K562 (cell line): Measurements from ENCODE around the gene AIG1. TPM values are rescaled to one million over a fixed set of nuclear protein-coding genes. Genes with fewer than 3 reads are reported as not detected.

ENCODE experiments used
- ARID1B ChIP-seq: fragments of 450-650 bp; IDR thresholded peaks from 2 replicates; pipeline ENCODE4 v1.6.1; 2016; ENCODE audit warnings: antibody characterized with exemption, mild to moderate bottlenecking, inconsistent platforms
- BACH1 ChIP-seq: fragments of 200-800 bp; sonication (Bioruptor generic); IDR thresholded peaks from 2 replicates; pipeline ENCODE4 v1.6.1; 2016; ENCODE audit warnings: missing genetic modification characterization, missing compliant biosample characterization
- CBFA2T2 ChIP-seq: fragments of 450-650 bp; conservative IDR thresholded peaks from 2 replicates; pipeline ENCODE4 v1.6.1; 2017; ENCODE audit warnings: mild to moderate bottlenecking
- ELF4 ChIP-seq: fragments of 450-650 bp; formaldehyde crosslinking; IDR thresholded peaks from 2 replicates; pipeline ENCODE4 v1.4.0; 2022; ENCODE audit warnings: missing genetic modification characterization
- ESRRB ChIP-seq: fragments of 250-450 bp; sonication (Bioruptor Pico); IDR thresholded peaks from 2 replicates; pipeline ENCODE4 v1.5.0; 2020; ENCODE audit warnings: mild to moderate bottlenecking, moderate library complexity, borderline replicate concordance
- FOXM1 ChIP-seq, 2 experiments: fragments of 450-650 bp in 1 of 2; sonication (generic) in 1 of 2; formaldehyde crosslinking in 1 of 2; IDR thresholded peaks; 2 replicates each; pipeline versions ENCODE4 v1.6.1 to v1.9.0; 2017 to 2022; ENCODE audit warnings: low read depth in 2 of 2, mild to moderate bottlenecking in 2 of 2, missing genetic modification reagents in 1 of 2, moderate library complexity in 1 of 2
- GABPB2 ChIP-seq: fragments of 250-450 bp; sonication (Bioruptor Pico); conservative IDR thresholded peaks from 2 replicates; pipeline ENCODE4 v1.5.1; 2021; ENCODE audit warnings: mild to moderate bottlenecking
- HOXB6 ChIP-seq: fragments of 250-450 bp; sonication (Bioruptor Pico); IDR thresholded peaks from 2 replicates; pipeline ENCODE4 v1.5.1; 2022; ENCODE audit warnings: mild to moderate bottlenecking, borderline replicate concordance
- IRF2 ChIP-seq: sonication (generic); formaldehyde crosslinking; IDR thresholded peaks from 2 replicates; pipeline ENCODE4 v1.8.1; 2022; ENCODE audit warnings: mild to moderate bottlenecking, missing genetic modification reagents
- MAFF ChIP-seq: IDR thresholded peaks from 2 replicates; pipeline ENCODE4 v1.6.1; 2012; ENCODE audit warnings: low read length, improper control_type of control experiment
- MEF2D ChIP-seq: conservative IDR thresholded peaks from 2 replicates; pipeline ENCODE4 v1.6.1; 2016; ENCODE audit warnings: low read depth, missing genetic modification characterization, missing compliant biosample characterization
- RNF2 ChIP-seq: sonication (generic); IDR thresholded peaks from 2 replicates; pipeline ENCODE4 v1.6.1; 2016
- TAL1 ChIP-seq: fragments of 450-650 bp; IDR thresholded peaks from 2 replicates; pipeline ENCODE4 v1.6.1; 2016; ENCODE audit warnings: mild to moderate bottlenecking
- polyA plus RNA-seq, 8 experiments: library from polyadenylated mRNA; depleted of rRNA in 4 of 8; stranded (reverse) in 5 of 8; unstranded in 3 of 8; fragments of >200 nt; fragmentation: Nextera tagmentation in 2 of 8; fragmentation: Illumina TruSeq in 1 of 8; extraction: Ambion mirVana in 2 of 8; extraction: Trizol in 1 of 8; gene quantifications; 2 replicates each; pipeline versions ENCODE4 v1.2.1 to v1.2.3, GENCODE V29; 2011 to 2014; ENCODE audit warnings: inconsistent platforms in 1 of 8, missing spikeins in 1 of 8
- total RNA-seq, 7 experiments: library from RNA; depleted of rRNA in 6 of 7; stranded (reverse); fragments of >200 nt in 6 of 7; fragmentation: Illumina TruSeq in 2 of 7; extraction: Trizol in 2 of 7; gene quantifications; 2 replicates each; pipeline versions ENCODE4 v1.2.1 to v1.2.3, GENCODE V29; 2011 to 2021; ENCODE audit warnings: low replicate concordance in 1 of 7
- TF ChIP-seq, protein P1 (sequence below): fragments of 250-450 bp; sonication (Bioruptor Pico); IDR thresholded peaks from 2 replicates; pipeline ENCODE4 v1.4.0; 2020
- TF ChIP-seq, protein P2 (sequence below), 2 experiments: fragments of 450-650 bp; IDR thresholded peaks; 2 replicates each; pipeline ENCODE4 v1.6.1; 2016; ENCODE audit warnings: mild to moderate bottlenecking in 2 of 2, borderline replicate concordance in 1 of 2, low read depth in 1 of 2, moderate library complexity in 1 of 2

The AIG1 gene
- total and polyA plus RNA-seq, 9 of the 15 experiments (the other 6 are each of a cell fraction or from before 2014, with no cell fraction given): 74.8 to 333 (median 127) TPM

DNA sequence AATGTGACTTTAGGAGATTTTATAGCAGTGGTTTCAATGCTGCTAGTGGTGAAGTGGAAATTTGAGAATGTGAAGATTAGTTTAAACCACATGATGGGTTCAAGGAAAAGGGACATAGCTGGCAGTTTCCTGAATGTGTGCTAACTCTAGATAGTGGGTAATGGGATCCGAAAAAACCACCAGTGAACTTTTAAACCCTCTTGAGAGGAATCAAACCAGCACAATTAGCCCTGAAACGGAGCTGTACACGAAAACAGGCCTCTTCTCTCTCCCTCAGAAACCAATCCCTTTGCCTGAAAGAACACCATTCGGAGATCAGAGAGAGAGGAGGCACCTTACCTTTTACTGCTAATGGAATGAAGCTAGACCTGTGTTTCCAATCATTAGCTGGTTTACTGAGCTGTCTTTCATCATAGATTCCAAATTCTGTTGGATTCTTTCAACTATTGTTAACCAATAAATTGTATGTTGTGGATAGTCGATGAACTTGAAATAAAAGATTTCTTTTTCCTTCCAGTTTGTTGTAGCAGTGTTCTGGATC lies 103.9 kb downstream of the AIG1 start (continued):
- TF ChIP-seq TAL1 (peak; percentile 82), GABPB2 (no peak), RNF2 (peak; percentile 95), ELF4 (CRISPR knock-in tag) (0 out of 2 replicates have a peak, but pooled peaks have one; percentile 41), ESRRB (CRISPR knock-in tag) (no peak), FOXM1 (IDR thresholded peaks at IDR 0.05; ENCODE audit: low read depth) (peak; percentile 76), FOXM1 (CRISPR knock-in tag; IDR thresholded peaks at IDR 0.05; ENCODE audit: low read depth) (no peak), MEF2D (tag) (0 out of 2 replicates have a peak, but pooled peaks have one; percentile 26), CBFA2T2 (peak; percentile 84), BACH1 (tag) (peak; percentile 51; the same call in 1 of the 2 replicates), ARID1B (peak; percentile 96), IRF2 (CRISPR knock-in tag) (no peak), HOXB6 (no peak), MAFF (no peak)
- TF ChIP-seq, protein P1, sequence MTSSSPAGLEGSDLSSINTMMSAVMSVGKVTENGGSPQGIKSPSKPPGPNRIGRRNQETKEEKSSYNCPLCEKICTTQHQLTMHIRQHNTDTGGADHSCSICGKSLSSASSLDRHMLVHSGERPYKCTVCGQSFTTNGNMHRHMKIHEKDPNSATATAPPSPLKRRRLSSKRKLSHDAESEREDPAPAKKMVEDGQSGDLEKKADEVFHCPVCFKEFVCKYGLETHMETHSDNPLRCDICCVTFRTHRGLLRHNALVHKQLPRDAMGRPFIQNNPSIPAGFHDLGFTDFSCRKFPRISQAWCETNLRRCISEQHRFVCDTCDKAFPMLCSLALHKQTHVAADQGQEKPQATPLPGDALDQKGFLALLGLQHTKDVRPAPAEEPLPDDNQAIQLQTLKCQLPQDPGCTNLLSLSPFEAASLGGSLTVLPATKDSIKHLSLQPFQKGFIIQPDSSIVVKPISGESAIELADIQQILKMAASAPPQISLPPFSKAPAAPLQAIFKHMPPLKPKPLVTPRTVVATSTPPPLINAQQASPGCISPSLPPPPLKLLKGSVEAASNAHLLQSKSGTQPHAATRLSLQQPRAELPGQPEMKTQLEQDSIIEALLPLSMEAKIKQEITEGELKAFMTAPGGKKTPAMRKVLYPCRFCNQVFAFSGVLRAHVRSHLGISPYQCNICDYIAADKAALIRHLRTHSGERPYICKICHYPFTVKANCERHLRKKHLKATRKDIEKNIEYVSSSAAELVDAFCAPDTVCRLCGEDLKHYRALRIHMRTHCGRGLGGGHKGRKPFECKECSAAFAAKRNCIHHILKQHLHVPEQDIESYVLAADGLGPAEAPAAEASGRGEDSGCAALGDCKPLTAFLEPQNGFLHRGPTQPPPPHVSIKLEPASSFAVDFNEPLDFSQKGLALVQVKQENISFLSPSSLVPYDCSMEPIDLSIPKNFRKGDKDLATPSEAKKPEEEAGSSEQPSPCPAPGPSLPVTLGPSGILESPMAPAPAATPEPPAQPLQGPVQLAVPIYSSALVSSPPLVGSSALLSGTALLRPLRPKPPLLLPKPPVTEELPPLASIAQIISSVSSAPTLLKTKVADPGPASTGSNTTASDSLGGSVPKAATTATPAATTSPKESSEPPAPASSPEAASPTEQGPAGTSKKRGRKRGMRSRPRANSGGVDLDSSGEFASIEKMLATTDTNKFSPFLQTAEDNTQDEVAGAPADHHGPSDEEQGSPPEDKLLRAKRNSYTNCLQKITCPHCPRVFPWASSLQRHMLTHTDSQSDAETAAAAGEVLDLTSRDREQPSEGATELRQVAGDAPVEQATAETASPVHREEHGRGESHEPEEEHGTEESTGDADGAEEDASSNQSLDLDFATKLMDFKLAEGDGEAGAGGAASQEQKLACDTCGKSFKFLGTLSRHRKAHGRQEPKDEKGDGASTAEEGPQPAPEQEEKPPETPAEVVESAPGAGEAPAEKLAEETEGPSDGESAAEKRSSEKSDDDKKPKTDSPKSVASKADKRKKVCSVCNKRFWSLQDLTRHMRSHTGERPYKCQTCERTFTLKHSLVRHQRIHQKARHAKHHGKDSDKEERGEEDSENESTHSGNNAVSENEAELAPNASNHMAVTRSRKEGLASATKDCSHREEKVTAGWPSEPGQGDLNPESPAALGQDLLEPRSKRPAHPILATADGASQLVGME (CRISPR knock-in tag): no peak
- TF ChIP-seq, protein P2, sequence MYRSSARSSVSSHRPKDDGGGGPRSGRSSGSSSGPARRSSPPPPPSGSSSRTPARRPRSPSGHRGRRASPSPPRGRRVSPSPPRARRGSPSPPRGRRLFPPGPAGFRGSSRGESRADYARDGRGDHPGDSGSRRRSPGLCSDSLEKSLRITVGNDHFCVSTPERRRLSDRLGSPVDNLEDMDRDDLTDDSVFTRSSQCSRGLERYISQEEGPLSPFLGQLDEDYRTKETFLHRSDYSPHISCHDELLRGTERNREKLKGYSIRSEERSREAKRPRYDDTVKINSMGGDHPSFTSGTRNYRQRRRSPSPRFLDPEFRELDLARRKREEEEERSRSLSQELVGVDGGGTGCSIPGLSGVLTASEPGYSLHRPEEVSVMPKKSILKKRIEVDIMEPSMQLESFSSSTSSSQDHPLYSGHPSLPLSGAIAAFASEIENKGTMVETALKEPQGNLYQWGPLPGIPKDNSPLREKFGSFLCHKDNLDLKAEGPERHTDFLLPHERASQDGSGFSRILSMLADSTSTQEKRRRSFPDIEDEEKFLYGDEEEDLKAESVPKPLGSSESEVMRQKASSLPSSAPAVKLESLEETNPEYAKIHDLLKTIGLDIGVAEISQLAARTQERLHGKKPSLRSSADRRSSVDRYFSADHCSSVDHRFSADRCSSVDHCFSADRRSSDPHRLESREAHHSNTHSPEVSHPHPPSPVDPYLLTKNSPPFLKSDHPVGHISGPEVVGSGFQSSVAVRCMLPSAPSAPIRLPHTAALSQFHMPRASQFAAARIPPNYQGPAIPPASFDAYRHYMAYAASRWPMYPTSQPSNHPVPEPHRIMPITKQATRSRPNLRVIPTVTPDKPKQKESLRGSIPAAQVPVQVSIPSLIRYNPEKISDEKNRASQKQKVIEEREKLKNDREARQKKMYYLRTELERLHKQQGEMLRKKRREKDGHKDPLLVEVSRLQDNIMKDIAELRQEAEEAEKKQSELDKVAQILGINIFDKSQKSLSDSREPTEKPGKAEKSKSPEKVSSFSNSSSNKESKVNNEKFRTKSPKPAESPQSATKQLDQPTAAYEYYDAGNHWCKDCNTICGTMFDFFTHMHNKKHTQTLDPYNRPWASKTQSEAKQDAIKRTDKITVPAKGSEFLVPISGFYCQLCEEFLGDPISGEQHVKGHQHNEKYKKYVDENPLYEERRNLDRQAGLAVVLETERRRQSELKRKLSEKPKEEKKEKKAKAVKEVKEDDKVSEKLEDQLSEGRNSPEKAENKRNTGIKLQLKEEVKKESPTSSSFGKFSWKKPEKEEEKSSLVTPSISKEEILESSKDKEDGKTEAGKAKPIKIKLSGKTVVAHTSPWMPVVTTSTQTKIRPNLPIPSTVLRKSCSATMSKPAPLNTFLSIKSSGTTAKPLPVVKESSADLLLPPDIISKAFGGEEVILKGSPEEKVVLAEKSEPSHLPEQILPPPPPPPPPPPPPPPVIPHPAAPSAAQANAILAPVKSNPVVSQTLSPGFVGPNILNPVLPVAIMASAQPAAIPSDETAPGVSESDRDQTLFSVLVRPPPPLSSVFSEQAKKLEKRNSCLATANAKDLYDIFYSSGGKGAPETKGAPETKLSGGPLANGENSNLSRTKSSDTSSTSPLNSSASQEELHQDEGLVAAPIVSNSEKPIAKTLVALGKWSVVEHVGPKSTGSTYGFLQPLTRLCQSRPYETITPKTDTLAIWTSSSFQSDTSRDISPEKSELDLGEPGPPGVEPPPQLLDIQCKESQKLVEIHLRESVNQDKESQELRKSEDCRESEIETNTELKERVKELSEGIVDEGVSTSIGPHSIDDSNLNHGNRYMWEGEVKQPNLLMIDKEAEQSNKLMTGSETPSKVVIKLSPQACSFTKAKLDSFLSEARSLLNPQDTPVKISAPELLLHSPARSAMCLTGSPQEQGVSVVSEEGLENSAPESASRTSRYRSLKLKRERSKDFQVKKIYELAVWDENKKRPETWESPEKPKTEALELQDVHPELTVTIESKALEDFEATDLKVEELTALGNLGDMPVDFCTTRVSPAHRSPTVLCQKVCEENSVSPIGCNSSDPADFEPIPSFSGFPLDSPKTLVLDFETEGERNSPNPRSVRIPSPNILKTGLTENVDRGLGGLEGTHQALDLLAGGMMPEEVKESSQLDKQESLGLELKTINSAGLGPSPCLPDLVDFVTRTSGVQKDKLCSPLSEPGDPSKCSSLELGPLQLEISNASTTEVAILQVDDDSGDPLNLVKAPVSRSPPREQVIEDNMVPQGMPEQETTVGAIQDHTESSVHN (IDR thresholded peaks at IDR 0.05; ENCODE audit: borderline replicate concordance in 1 of 2, low read depth in 1 of 2): no peak
